Peyer's patch (tissue), 4 donors: ENCODE measurements around the gene PTPRE. TPM values are rescaled to one million over a fixed set of nuclear protein-coding genes. Genes with fewer than 3 reads are reported as not detected.

ENCODE experiments used
- DNase-seq, 3 donors: peaks; one replicate each; pipeline ENCODE4 v3.0.0-alpha.2; 2017 to 2019
- H3K27ac ChIP-seq, 4 donors: fragments of 200-600 bp; sonication (generic); one replicate each; pipeline ENCODE4 v1.5.1; 2016 to 2019
- H3K27me3 ChIP-seq, 2 donors: fragments of 200-600 bp; sonication (generic); one replicate each; pipeline ENCODE4 v1.5.1; 2019
- H3K36me3 ChIP-seq, 3 donors: fragments of 200-600 bp; sonication (generic); one replicate each; pipeline ENCODE4 v1.5.1; 2016 to 2019
- H3K4me1 ChIP-seq, 4 donors: fragments of 200-600 bp; sonication (generic); one replicate each; pipeline ENCODE4 v1.5.1; 2016 to 2019
- H3K4me3 ChIP-seq, 4 donors: fragments of 200-600 bp; sonication (generic); 1 replicate in 3 of 4; 2 replicates in 1 of 4; pipeline ENCODE4 v1.5.1; 2016 to 2019; ENCODE audit warnings: mild to moderate bottlenecking in 1 of 4
- H3K9me3 ChIP-seq, 4 donors: fragments of 200-600 bp; sonication (generic); one replicate each; pipeline ENCODE4 v1.5.1; 2016 to 2019; ENCODE audit warnings: mild to moderate bottlenecking in 1 of 4
- POLR2A ChIP-seq, 2 donors: fragments of 450-650 bp; IDR thresholded peaks; one replicate each; pipeline ENCODE4 v1.5.1; 2017; ENCODE audit warnings: antibody characterized with exemption in 2 of 2, mild to moderate bottlenecking in 2 of 2, moderate library complexity in 2 of 2
- total RNA-seq, 4 donors: library from RNA; depleted of rRNA; stranded (reverse); fragments of >200 nt; gene quantifications; one replicate each; pipeline ENCODE4 v1.1.0, GENCODE V29; 2016
- TF ChIP-seq, protein P1 (sequence below), 6 experiments: fragments of 450-650 bp in 4 of 6; fragments of 200-600 bp in 2 of 6; sonication (generic) in 1 of 6; IDR thresholded peaks; one replicate each; pipeline ENCODE4 v1.5.1; 2017 to 2019; ENCODE audit warnings: antibody characterized with exemption in 6 of 6, mild to moderate bottlenecking in 3 of 6, moderate library complexity in 1 of 6

The PTPRE gene
- total RNA-seq, 4 donors from 2014 or later, result 24.0 to 48.7 (median 35.4) TPM

DNA sequence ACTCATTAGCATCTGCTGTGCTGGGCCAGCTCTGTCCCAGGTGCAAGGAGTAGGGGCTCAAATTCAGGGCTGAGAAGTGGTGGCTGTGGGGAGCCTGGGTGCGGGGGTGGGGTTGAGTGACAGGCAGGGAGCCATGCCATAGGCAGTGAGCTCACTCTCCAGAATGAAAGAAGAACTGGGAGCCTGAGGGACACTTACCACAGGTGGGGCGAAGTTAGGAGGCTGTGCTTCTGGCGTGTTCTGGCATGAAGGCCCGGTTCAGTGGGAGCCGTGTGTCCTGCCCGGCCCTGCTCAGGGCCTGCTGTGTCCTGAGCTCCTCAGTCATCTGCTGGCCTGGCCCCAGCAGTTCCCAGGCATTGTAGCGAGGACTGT lies 156.8 kb downstream of the PTPRE start:
- Histone ChIP-seq H3K36me3 (peaks cover 0 to 61% (median 0%) of the 10 kb centered on the region in 3 donors), H3K9me3 (no peaks in the 10 kb centered on the region), H3K4me3 (peak overlapping the region in 1 of 4 donors; percentile 9), H3K27ac (peak overlapping the region; percentile 65 to 80 (median 72)), H3K4me1 (peaks cover 3 to 32% (median 27%) of the 10 kb centered on the region in 4 donors), H3K27me3 (no peaks in the 10 kb centered on the region)
- DNase-seq, result peak in 2 of 3 donors; percentile 43 to 50
- TF ChIP-seq, protein P1, sequence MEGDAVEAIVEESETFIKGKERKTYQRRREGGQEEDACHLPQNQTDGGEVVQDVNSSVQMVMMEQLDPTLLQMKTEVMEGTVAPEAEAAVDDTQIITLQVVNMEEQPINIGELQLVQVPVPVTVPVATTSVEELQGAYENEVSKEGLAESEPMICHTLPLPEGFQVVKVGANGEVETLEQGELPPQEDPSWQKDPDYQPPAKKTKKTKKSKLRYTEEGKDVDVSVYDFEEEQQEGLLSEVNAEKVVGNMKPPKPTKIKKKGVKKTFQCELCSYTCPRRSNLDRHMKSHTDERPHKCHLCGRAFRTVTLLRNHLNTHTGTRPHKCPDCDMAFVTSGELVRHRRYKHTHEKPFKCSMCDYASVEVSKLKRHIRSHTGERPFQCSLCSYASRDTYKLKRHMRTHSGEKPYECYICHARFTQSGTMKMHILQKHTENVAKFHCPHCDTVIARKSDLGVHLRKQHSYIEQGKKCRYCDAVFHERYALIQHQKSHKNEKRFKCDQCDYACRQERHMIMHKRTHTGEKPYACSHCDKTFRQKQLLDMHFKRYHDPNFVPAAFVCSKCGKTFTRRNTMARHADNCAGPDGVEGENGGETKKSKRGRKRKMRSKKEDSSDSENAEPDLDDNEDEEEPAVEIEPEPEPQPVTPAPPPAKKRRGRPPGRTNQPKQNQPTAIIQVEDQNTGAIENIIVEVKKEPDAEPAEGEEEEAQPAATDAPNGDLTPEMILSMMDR (IDR thresholded peaks at IDR 0.05), result no peak
- no peak for TF ChIP-seq POLR2A (IDR thresholded peaks at IDR 0.05)

DNA sequence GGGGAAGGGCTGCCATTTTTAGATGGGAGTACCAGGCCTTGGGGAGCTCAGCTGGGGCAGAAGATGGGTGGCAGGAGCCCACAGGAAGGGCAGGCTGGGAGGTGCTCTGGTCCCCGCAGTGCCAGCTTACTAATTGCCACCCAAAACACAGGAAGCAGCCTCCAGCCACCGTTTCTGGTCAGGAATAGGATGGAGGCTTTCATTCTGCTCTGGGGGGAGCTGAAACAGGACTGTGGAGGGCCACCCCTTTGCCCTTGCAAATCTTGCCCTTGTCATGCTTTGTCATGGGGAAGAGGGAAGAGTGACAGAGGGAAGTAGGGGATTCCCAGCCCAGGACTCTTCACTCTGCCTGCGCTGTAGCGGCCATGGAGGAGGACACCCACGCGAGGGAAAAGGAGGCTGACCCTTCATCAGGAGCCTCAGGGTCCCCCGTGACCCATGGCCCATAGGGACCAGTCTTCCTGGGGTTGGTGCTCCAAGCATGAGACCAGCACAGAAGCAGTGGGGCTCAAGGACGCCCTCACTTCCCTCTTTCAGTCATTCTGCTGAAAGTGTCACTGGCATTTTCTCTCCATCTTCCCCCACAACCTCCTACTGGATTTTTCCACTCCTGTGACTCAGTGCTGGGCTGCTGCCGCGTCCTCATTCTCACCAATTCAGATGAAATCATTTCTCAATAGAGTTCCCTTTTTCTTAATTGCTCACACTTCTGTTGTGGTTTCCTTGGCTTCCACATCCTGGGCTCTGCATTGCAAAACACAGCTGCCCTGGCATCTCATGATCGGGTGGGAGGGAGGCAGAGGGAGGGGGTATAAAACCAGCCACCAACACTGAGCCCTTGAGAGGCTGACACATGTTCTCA lies 157.4 kb downstream of the PTPRE start:
- H3K27me3 ChIP-seq, result no peaks in the 10 kb centered on the region
- no peak for TF ChIP-seq POLR2A (IDR thresholded peaks at IDR 0.05)
- TF ChIP-seq, protein P1 (IDR thresholded peaks at IDR 0.05), result no peak
- peak overlapping the region in 1 of 4 donors; percentile 9 for H3K4me3 ChIP-seq
- peaks cover 0 to 62% (median 0%) of the 10 kb centered on the region in 3 donors for H3K36me3 ChIP-seq
- no peaks in the 10 kb centered on the region for H3K9me3 ChIP-seq
- peaks cover 3 to 32% (median 26%) of the 10 kb centered on the region in 4 donors for H3K4me1 ChIP-seq
- peak overlapping the region; percentile 65 to 80 (median 72) for H3K27ac ChIP-seq
- peak in 2 of 3 donors; percentile 88 to 90 for DNase-seq

DNA sequence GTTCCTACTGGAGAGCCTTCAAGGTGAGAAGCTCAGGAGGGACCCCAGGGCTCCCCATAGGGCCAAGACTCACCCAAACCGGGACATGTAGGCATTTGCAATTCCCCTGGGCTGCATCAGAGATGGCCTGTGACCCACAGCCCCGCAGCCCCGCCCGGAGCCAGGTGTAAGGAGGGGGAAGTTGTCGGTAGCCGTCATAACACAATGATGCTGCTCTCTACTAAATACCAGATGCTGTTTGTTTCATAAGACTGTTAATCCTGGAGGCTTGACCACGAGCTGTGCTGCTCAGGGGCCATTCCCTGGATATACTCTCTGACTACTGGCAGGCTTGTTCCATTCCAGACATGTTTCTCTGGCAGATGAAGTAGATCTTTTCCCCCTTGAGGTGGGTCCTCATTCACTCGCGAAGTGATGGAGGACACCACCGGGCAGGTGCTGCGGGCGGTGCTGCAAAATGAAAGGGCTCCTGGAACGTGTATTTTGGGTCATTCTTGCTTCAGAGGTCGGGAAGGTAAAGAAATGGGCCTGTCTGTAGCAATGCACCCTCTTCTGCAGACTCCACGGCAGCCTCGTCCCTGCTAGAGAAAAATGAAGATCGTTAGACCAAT lies 158.2 kb downstream of the PTPRE start:
- H3K36me3 ChIP-seq, result peaks cover 0 to 65% (median 0%) of the 10 kb centered on the region in 3 donors
- H3K4me1 ChIP-seq, result peaks cover 3 to 32% (median 25%) of the 10 kb centered on the region in 4 donors
- peak overlapping the region; percentile 65 to 77 (median 66) for H3K27ac ChIP-seq
- TF ChIP-seq POLR2A (IDR thresholded peaks at IDR 0.05), result no peak
- TF ChIP-seq, protein P1 (IDR thresholded peaks at IDR 0.05), result no peak
- peak overlapping the region in 1 of 4 donors; percentile 9 for H3K4me3 ChIP-seq
- H3K27me3 ChIP-seq, result no peaks in the 10 kb centered on the region
- H3K9me3 ChIP-seq, result no peaks in the 10 kb centered on the region
- DNase-seq, result peak in 1 of 3 donors; percentile 50

DNA sequence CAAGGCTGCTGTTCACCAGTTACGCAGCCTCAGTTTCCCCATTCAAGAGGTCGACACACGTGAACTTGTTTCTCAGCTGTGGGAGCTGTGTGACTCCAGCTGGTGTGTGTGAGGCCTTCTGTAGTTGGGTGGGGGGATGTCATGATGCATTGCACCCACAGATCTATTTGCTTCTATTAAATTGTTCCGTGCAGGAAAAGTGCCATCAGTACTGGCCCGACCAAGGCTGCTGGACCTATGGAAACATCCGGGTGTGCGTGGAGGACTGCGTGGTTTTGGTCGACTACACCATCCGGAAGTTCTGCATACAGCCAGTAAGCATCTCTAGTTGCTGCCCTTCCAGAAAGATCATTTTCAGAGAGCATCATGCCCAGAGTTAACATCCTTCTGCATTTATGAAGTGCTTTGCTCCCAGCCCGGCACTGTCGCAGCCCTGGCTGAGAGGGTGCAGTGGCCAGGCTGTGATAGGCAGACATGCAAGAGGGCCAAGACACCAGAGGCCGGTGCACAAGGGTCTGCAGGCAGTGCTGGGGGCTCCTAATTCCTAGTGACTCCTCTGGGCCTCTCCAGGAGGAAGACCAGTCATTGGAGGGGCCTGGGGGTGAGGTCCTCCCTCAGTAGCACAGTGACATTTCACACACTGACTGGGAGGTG lies 159.1 kb downstream of the PTPRE start:
- TF ChIP-seq POLR2A (IDR thresholded peaks at IDR 0.05), result no peak
- TF ChIP-seq, protein P1 (IDR thresholded peaks at IDR 0.05), result no peak
- H3K27me3 ChIP-seq, result no peaks in the 10 kb centered on the region
- no peak overlapping the region for H3K4me3 ChIP-seq
- peaks cover 0 to 65% (median 0%) of the 10 kb centered on the region in 3 donors for H3K36me3 ChIP-seq
- DNase-seq, result peak; percentile 16 to 45 (median 39)
- H3K9me3 ChIP-seq, result no peaks in the 10 kb centered on the region
- peaks cover 3 to 32% (median 25%) of the 10 kb centered on the region in 4 donors for H3K4me1 ChIP-seq
- peak overlapping the region in 1 of 4 donors; percentile 66 for H3K27ac ChIP-seq

DNA sequence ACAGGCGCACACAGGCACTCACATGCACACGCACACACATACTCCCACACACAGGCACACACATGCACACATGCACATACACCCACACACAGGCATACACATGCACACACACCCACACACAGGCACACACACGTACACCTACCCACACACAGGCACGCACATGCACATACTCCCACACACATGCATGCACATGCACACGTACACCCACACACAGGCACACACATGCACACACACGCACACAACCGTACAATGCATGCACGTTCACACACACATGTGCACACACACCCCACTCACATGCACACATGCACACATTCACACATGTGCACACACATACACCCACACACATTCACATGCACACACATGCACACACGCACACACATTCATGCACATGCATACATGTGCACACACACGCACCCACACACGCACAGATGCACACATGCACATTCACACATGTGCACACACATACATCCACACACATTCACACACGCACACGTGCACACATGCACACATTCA lies 160.0 kb downstream of the PTPRE start:
- H3K27ac ChIP-seq, result no peak overlapping the region
- peak in 2 of 3 donors; percentile 14 to 30 for DNase-seq
- H3K4me1 ChIP-seq, result peaks cover 3 to 32% (median 25%) of the 10 kb centered on the region in 4 donors
- H3K9me3 ChIP-seq, result no peaks in the 10 kb centered on the region
- no peaks in the 10 kb centered on the region for H3K27me3 ChIP-seq
- TF ChIP-seq, protein P1 (IDR thresholded peaks at IDR 0.05), result no peak
- no peak for TF ChIP-seq POLR2A (IDR thresholded peaks at IDR 0.05)
- no peak overlapping the region for H3K4me3 ChIP-seq
- peaks cover 0 to 73% (median 0%) of the 10 kb centered on the region in 3 donors for H3K36me3 ChIP-seq
